ENCODE results near the gene ASTL. TPM values are rescaled to one million over a fixed set of nuclear protein-coding genes. Genes with fewer than 3 reads are reported as not detected.
"Not testable (repeated sequence)": the region's sequence is repeated elsewhere in the genome, so short reads cannot be mapped to it uniquely, and the experiment has no call there.

Gene ASTL
- 1.4 TPM for total RNA-seq (ENCODE audit: insufficient read depth, low replicate concordance)

- peak; percentile 65 for DNase-seq (ENCODE audit: low spot score)
Observed at GRCh38 chr2:96138179-96139145, at the start of gene ASTL. TSS of gene ASTL (minus strand) at chr2:96138502. CDS start at chr2:96138436, 66 bp downstream.

- DNase-seq (ENCODE audit: low spot score), result no peak
Observed at GRCh38 chr2:96186562-96186961, 48.3 kb upstream of the ASTL start.

GRCh38 chr2:96185516-96185915 lies 47.2 kb upstream of the ASTL start:
- DNase-seq (ENCODE audit: low spot score), result peak; percentile 20

- DNase-seq (ENCODE audit: low spot score), result no peak
Observed at GRCh38 chr2:96184989-96185388, 46.7 kb upstream of the ASTL start.

GRCh38 chr2:96184188-96184587 lies 45.9 kb upstream of the ASTL start:
- DNase-seq (ENCODE audit: low spot score), result no peak

- DNase-seq (ENCODE audit: low spot score), result no peak
Observed at GRCh38 chr2:96181529-96181928, 43.2 kb upstream of the ASTL start.

GRCh38 chr2:96180521-96180920 lies 42.2 kb upstream of the ASTL start:
- no peak for DNase-seq (ENCODE audit: low spot score)

- no peak for DNase-seq (ENCODE audit: low spot score)
Observed at GRCh38 chr2:96180002-96180401, 41.7 kb upstream of the ASTL start.

- DNase-seq (ENCODE audit: low spot score), result no peak
Observed at GRCh38 chr2:96176661-96177060, 38.4 kb upstream of the ASTL start.

- DNase-seq (ENCODE audit: low spot score), result no peak
Observed at GRCh38 chr2:96175951-96176350, 37.6 kb upstream of the ASTL start.

GRCh38 chr2:96174251-96175144 lies 36.2 kb upstream of the ASTL start:
- peak; percentile 63 for DNase-seq (ENCODE audit: low spot score)

- no peak for DNase-seq (ENCODE audit: low spot score)
Observed at GRCh38 chr2:96171831-96172230, 33.5 kb upstream of the ASTL start.

- DNase-seq (ENCODE audit: low spot score), result no peak
Observed at GRCh38 chr2:96170626-96171025, 32.3 kb upstream of the ASTL start.

GRCh38 chr2:96169868-96170507 lies 31.7 kb upstream of the ASTL start:
- no peak for DNase-seq (ENCODE audit: low spot score)

- DNase-seq (ENCODE audit: low spot score), result no peak
Observed at GRCh38 chr2:96167407-96168013, 29.2 kb upstream of the ASTL start.

- DNase-seq (ENCODE audit: low spot score), result no peak
Observed at GRCh38 chr2:96164459-96165184, 26.3 kb upstream of the ASTL start.

GRCh38 chr2:96163768-96164429 lies 25.6 kb upstream of the ASTL start:
- DNase-seq (ENCODE audit: low spot score), result no peak

GRCh38 chr2:96163415-96163767 lies 25.1 kb upstream of the ASTL start:
- DNase-seq (ENCODE audit: low spot score), result no peak

GRCh38 chr2:96161898-96162297 lies 23.6 kb upstream of the ASTL start:
- peak; percentile 24 for DNase-seq (ENCODE audit: low spot score)

GRCh38 chr2:96160366-96160765 lies 22.1 kb upstream of the ASTL start:
- not testable (repeated sequence) for DNase-seq (ENCODE audit: low spot score)
